ENCODE results near the gene OSBPL7. TPM values are rescaled to one million over a fixed set of nuclear protein-coding genes. Genes with fewer than 3 reads are reported as not detected.

OSBPL7 gene
- total and polyA plus RNA-seq, 2 of the 8 experiments (the other 6 are each of a cell fraction or from before 2014, with no cell fraction given), result 7.2 to 8.9 TPM

DNA sequence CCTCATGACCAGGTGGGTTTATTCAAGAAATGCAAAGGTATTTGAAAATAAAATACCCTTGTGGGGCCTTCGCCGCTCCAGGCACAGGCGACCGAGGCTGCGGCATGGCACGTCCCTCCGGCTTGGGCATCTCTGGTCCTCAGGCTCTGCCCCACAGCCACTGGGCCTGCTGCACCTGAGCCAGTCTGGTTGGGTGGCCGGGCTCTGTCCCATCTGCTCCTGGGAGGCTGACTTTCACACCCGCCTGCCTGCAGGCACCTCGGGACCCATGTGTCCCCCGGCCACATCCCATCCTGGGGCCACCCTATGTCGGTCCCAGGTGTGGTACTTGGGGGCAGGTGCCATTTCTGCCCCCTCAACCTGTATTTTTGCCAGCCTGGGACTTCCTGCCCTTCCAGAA is 20.9 kb downstream of the OSBPL7 start:
- Histone ChIP-seq H2BK5ac (ENCODE audit: low read depth, low read length) (no peak overlapping the region), H4K20me1 (replicated peaks in 1 of 2; ENCODE audit: control insufficient read depth in 1 of 2, insufficient read depth in 2 of 2, low read length in 2 of 2) (peaks cover 0 to 2% of the 10 kb centered on the region in 2 experiments), H3K56ac (replicated peaks; ENCODE audit: insufficient read length, low read depth, low read length) (no peak overlapping the region), H3K23ac (ENCODE audit: insufficient read length) (no peak overlapping the region), H3K4me1 (replicated peaks in 1 of 4; ENCODE audit: control insufficient read depth in 3 of 4, insufficient read depth in 4 of 4, low read length in 3 of 4) (no peaks in the 10 kb centered on the region), H3K14ac (ENCODE audit: insufficient read length) (no peak overlapping the region), H3K36me3 (ENCODE audit: control insufficient read depth in 2 of 4, insufficient read depth in 4 of 4, low read length in 3 of 4) (no peaks in the 10 kb centered on the region), H2BK15ac (ENCODE audit: low read length) (no peak overlapping the region), H3K4ac (replicated peaks; ENCODE audit: insufficient read length, low read depth, low read length) (no peak overlapping the region), H3K23me2 (ENCODE audit: low read depth, low read length) (no peaks in the 10 kb centered on the region), H3K27ac (ENCODE audit: low read depth, low read length) (no peak overlapping the region), H3K79me2 (ENCODE audit: control insufficient read depth in 1 of 2, insufficient read depth in 2 of 2, low read length in 2 of 2) (no peaks in the 10 kb centered on the region), H3K9me3 (ENCODE audit: insufficient read depth in 2 of 2, low read depth in 1 of 2, low read length in 1 of 2) (no peaks in the 10 kb centered on the region), H4K91ac (replicated peaks; ENCODE audit: insufficient read length, low read length) (no peak overlapping the region), H4K5ac (ENCODE audit: insufficient read length, low read depth, low read length) (no peak overlapping the region), H3K18ac (ENCODE audit: extremely low read depth, low read length) (no peak overlapping the region; the same call in 1 of the 2 replicates), H3K9ac (replicated peaks in 1 of 4; ENCODE audit: extremely low read depth in 1 of 4, low read depth in 3 of 4, low read length in 3 of 4) (no peak overlapping the region), H3K27me3 (replicated peaks in 1 of 4; ENCODE audit: control insufficient read depth in 3 of 4, extremely low read depth in 1 of 4, insufficient read depth in 3 of 4, low read length in 3 of 4) (no peaks in the 10 kb centered on the region), H2BK12ac (ENCODE audit: low read depth, low read length) (no peak overlapping the region), H3K4me3 (ENCODE audit: extremely low read depth in 1 of 4, insufficient read depth in 2 of 4, low read depth in 3 of 4, low read length in 4 of 4) (no peak overlapping the region), H4K8ac (ENCODE audit: extremely low read depth, insufficient read depth, low read length) (no peak overlapping the region), H2BK20ac (ENCODE audit: low read length) (no peak overlapping the region), H2AK5ac (ENCODE audit: low read depth, low read length) (no peak overlapping the region), H2BK120ac (replicated peaks; ENCODE audit: low read depth, low read length) (no peak overlapping the region), H2AFZ (ENCODE audit: low read length) (no peak overlapping the region), H3K79me1 (ENCODE audit: low read depth, low read length) (no peaks in the 10 kb centered on the region), H3K4me2 (ENCODE audit: insufficient read depth in 1 of 2, low read depth in 2 of 2, low read length in 2 of 2) (no peak overlapping the region)
- DNase-seq (ENCODE audit: low read depth in 1 of 2, low spot score in 2 of 2), result no peak
- WGBS, 2 experiments (ENCODE audit: extremely low coverage in 1 of 2, insufficient coverage in 1 of 2, insufficient read length in 1 of 2, insufficient replicate concordance in 2 of 2, low coverage in 1 of 2, low lambda C conversion rate in 2 of 2, missing lambda C conversion rate in 1 of 2), result 85% methylated on average over 11 of the region's 12 CpGs; no CpG with 5 or more reads in 1 of the 2 experiments
- FAIRE-seq, result no peak
- CTCF ChIA-PET (ENCODE audit: partially characterized antibody), result interaction anchor here (1.0 to 5.6 kb wide), 8 partner anchors 10 to 89 kb away, joined by 3 to 57 read pairs (median 4); partner anchors contain the start of genes OSBPL7 and SCRN2
- POLR2A ChIA-PET (ENCODE audit: partially characterized antibody), result no interaction called here
- no peak for TF ChIP-seq SIN3A (conservative IDR thresholded peaks at IDR 0.05 in 1 of 2, IDR thresholded peaks at IDR 0.05 in 1 of 2; ENCODE audit: low read depth in 1 of 2, low read length in 2 of 2)
- TF ChIP-seq SP1 (IDR thresholded peaks at IDR 0.05; ENCODE audit: low read depth, low read length), result no peak
- no peak for TF ChIP-seq TBP (IDR thresholded peaks at IDR 0.05; ENCODE audit: low read depth, low read length)
- TF ChIP-seq YY1 (IDR thresholded peaks at IDR 0.05; ENCODE audit: low read depth, low read length), result no peak
- no peak for TF ChIP-seq ASH2L (IDR thresholded peaks at IDR 0.05; ENCODE audit: low read length)
- TF ChIP-seq, protein P1, sequence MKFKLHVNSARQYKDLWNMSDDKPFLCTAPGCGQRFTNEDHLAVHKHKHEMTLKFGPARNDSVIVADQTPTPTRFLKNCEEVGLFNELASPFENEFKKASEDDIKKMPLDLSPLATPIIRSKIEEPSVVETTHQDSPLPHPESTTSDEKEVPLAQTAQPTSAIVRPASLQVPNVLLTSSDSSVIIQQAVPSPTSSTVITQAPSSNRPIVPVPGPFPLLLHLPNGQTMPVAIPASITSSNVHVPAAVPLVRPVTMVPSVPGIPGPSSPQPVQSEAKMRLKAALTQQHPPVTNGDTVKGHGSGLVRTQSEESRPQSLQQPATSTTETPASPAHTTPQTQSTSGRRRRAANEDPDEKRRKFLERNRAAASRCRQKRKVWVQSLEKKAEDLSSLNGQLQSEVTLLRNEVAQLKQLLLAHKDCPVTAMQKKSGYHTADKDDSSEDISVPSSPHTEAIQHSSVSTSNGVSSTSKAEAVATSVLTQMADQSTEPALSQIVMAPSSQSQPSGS (IDR thresholded peaks at IDR 0.05; ENCODE audit: low read length), result no peak
- TF ChIP-seq KDM5A (IDR thresholded peaks at IDR 0.05; ENCODE audit: low read length), result no peak
- TF ChIP-seq, protein P2, sequence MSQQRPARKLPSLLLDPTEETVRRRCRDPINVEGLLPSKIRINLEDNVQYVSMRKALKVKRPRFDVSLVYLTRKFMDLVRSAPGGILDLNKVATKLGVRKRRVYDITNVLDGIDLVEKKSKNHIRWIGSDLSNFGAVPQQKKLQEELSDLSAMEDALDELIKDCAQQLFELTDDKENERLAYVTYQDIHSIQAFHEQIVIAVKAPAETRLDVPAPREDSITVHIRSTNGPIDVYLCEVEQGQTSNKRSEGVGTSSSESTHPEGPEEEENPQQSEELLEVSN (IDR thresholded peaks at IDR 0.05), result no peak
